HepG2 (cell line): ENCODE measurements around the gene AGRN. TPM values are rescaled to one million over a fixed set of nuclear protein-coding genes. Genes with fewer than 3 reads are reported as not detected.

Experiments used
- ASH2L ChIP-seq: fragments of 300-600, 200-600 bp; sonication (generic); IDR thresholded peaks from 2 replicates; pipeline ENCODE4 v1.7.0; 2017; ENCODE audit warnings: low read depth, mild to moderate bottlenecking, moderate library complexity, mixed read lengths, low read length; ENCODE audit not compliant: insufficient read length
- DNMT3B ChIP-seq: conservative IDR thresholded peaks from 2 replicates; pipeline ENCODE4 v1.6.1; 2016; ENCODE audit warnings: missing biosample characterization, control low read depth
- EEA1 ChIP-seq: sonication (generic); formaldehyde crosslinking; IDR thresholded peaks from 2 replicates; pipeline ENCODE4 v1.5.1; 2020; ENCODE audit warnings: mild to moderate bottlenecking, missing genetic modification reagents, borderline replicate concordance
- GMEB2 ChIP-seq: IDR thresholded peaks from 2 replicates; pipeline ENCODE4 v1.6.1; 2016; ENCODE audit warnings: missing biosample characterization, missing genetic modification reagents, low read depth
- KLF13 ChIP-seq: sonication (generic); formaldehyde crosslinking; IDR thresholded peaks from 2 replicates; pipeline ENCODE4 v1.4.0; 2020; ENCODE audit warnings: mild to moderate bottlenecking, missing genetic modification reagents
- MNT ChIP-seq: fragments of 450-650 bp; IDR thresholded peaks from 2 replicates; pipeline ENCODE4 v1.6.1; 2016
- NFE2 ChIP-seq: sonication (generic); formaldehyde crosslinking; IDR thresholded peaks from 2 replicates; pipeline ENCODE4 v1.4.0; 2020; ENCODE audit warnings: missing genetic modification reagents
- PREB ChIP-seq: sonication (generic); formaldehyde crosslinking; IDR thresholded peaks from 2 replicates; pipeline ENCODE4 v1.4.0; 2020; ENCODE audit warnings: missing genetic modification reagents
- SNAPC5 ChIP-seq: sonication (generic); formaldehyde crosslinking; IDR thresholded peaks from 2 replicates; pipeline ENCODE4 v1.8.1; 2023; ENCODE audit warnings: mild to moderate bottlenecking, missing genetic modification reagents, borderline replicate concordance
- TBP ChIP-seq: sonication (generic); formaldehyde crosslinking; IDR thresholded peaks from 2 replicates; pipeline ENCODE4 v1.5.0; 2020; ENCODE audit warnings: missing genetic modification reagents
- TBX3 ChIP-seq: fragments of 450-650 bp; IDR thresholded peaks from 2 replicates; pipeline ENCODE4 v1.6.1; 2017; ENCODE audit warnings: antibody characterized with exemption, mild to moderate bottlenecking, inconsistent platforms, borderline replicate concordance
- WIZ ChIP-seq: sonication (generic); formaldehyde crosslinking; IDR thresholded peaks from 2 replicates; pipeline ENCODE4 v1.5.1; 2020; ENCODE audit warnings: mild to moderate bottlenecking, missing genetic modification reagents
- YEATS2 ChIP-seq: sonication (generic); formaldehyde crosslinking; IDR thresholded peaks from 2 replicates; pipeline ENCODE4 v1.4.0; 2020; ENCODE audit warnings: missing genetic modification reagents, borderline replicate concordance
- ZBTB37 ChIP-seq: sonication (generic); formaldehyde crosslinking; IDR thresholded peaks from 2 replicates; pipeline ENCODE4 v1.4.0; 2020; ENCODE audit warnings: mild to moderate bottlenecking, missing genetic modification reagents
- ZNF350 ChIP-seq: sonication (generic); formaldehyde crosslinking; IDR thresholded peaks from 2 replicates; pipeline ENCODE4 v1.4.0; 2020; ENCODE audit warnings: mild to moderate bottlenecking, low read depth, missing genetic modification reagents, borderline replicate concordance
- ZNF414 ChIP-seq: sonication (generic); formaldehyde crosslinking; IDR thresholded peaks from 2 replicates; pipeline ENCODE4 v1.5.0; 2020; ENCODE audit warnings: missing genetic modification reagents
- ZNF496 ChIP-seq: sonication (generic); formaldehyde crosslinking; IDR thresholded peaks from 2 replicates; pipeline ENCODE4 v1.8.1; 2023; ENCODE audit warnings: mild to moderate bottlenecking, moderate library complexity, missing genetic modification reagents; ENCODE audit not compliant: insufficient replicate concordance
- ZNF597 ChIP-seq: sonication (generic); formaldehyde crosslinking; IDR thresholded peaks from 2 replicates; pipeline ENCODE4 v1.5.0; 2020; ENCODE audit warnings: missing genetic modification reagents
- ZNF607 ChIP-seq: sonication (generic); formaldehyde crosslinking; IDR thresholded peaks from 2 replicates; pipeline ENCODE4 v1.5.1; 2020; ENCODE audit warnings: missing genetic modification reagents, mild to moderate bottlenecking, borderline replicate concordance
- ZNF878 ChIP-seq: sonication (generic); formaldehyde crosslinking; IDR thresholded peaks from 2 replicates; pipeline ENCODE4 v1.8.1; 2023; ENCODE audit warnings: mild to moderate bottlenecking, missing genetic modification reagents, moderate library complexity
- ZSCAN25 ChIP-seq: sonication (generic); formaldehyde crosslinking; IDR thresholded peaks from 2 replicates; pipeline ENCODE4 v1.8.0; 2022; ENCODE audit warnings: mild to moderate bottlenecking, missing genetic modification reagents
- polyA plus RNA-seq, 8 experiments: library from polyadenylated mRNA; depleted of rRNA in 3 of 8; stranded (reverse) in 7 of 8; unstranded in 1 of 8; fragments of >200 nt; fragmentation: Illumina TruSeq in 4 of 8; extraction: Trizol in 4 of 8; gene quantifications; 2 replicates each; pipeline versions ENCODE4 v1.2.1 to v1.2.3, GENCODE V29; 2011 to 2016; ENCODE audit warnings: low read depth in 4 of 8, missing spikeins in 1 of 8, mixed read lengths in 1 of 8; ENCODE audit not compliant: insufficient read depth in 1 of 8
- total RNA-seq, 5 experiments: library from RNA; depleted of rRNA; stranded (reverse); fragments of >200 nt; fragmentation: Illumina TruSeq; extraction: Trizol; gene quantifications; 2 replicates each; pipeline ENCODE4 v1.2.3, GENCODE V29; 2016; ENCODE audit warnings: low read depth in 1 of 5

Gene AGRN
- total and polyA plus RNA-seq, 2 of the 13 experiments (the other 11 are each of a cell fraction or from before 2014, with no cell fraction given), result 29.8 to 65.2 TPM

GRCh38 chr1:1006305-1007159, 13.4 kb upstream of the AGRN start (continued):
- TF ChIP-seq ZNF878 (peak; percentile 92), ZBTB37 (CRISPR knock-in tag) (no peak), ZNF350 (peak; percentile 96), ZNF607 (CRISPR knock-in tag) (0 out of 2 replicates have a peak, but pooled peaks have one; percentile 24), ZSCAN25 (CRISPR knock-in tag) (no peak; the same call in 1 of the 2 replicates), ZNF496 (CRISPR knock-in tag) (no peak), TBX3 (no peak; the same call in 1 of the 2 replicates), WIZ (no peak), YEATS2 (peak; percentile 81; the same call in 1 of the 2 replicates), PREB (CRISPR knock-in tag) (0 out of 2 replicates have a peak, but pooled peaks have one; percentile 29), NFE2 (CRISPR knock-in tag) (peak; percentile 30; the same call in 1 of the 2 replicates), MNT (peak; percentile 84), TBP (CRISPR knock-in tag) (peak; percentile 89; the same call in 1 of the 2 replicates), DNMT3B (no peak), KLF13 (CRISPR knock-in tag) (no peak; the same call in 1 of the 2 replicates), ZNF597 (CRISPR knock-in tag) (no peak), GMEB2 (CRISPR knock-in tag) (no peak), ASH2L (peak; percentile 88), SNAPC5 (CRISPR knock-in tag) (no peak), EEA1 (no peak), ZNF414 (CRISPR knock-in tag) (peak; percentile 90)
